Measurements from ENCODE around the gene SDHAF4.
"Not testable (repeated sequence)": the region's sequence is repeated elsewhere in the genome, so short reads cannot be mapped to it uniquely, and the experiment has no call there.

SDHAF4 gene

GRCh38 chr6:70593118-70593486 is 26.4 kb downstream of the SDHAF4 start:
- no peak for DNase-seq

- no peak for DNase-seq
Observed at GRCh38 chr6:70599187-70599586, 32.5 kb downstream of the SDHAF4 start.

- DNase-seq: no peak
Observed at GRCh38 chr6:70601014-70601413, 34.3 kb downstream of the SDHAF4 start.

- DNase-seq: no peak
Observed at GRCh38 chr6:70604254-70604653, 37.5 kb downstream of the SDHAF4 start.

- not testable (repeated sequence) for DNase-seq
Observed at GRCh38 chr6:70607371-70607770, 40.6 kb downstream of the SDHAF4 start.

GRCh38 chr6:70609181-70609580 is 42.5 kb downstream of the SDHAF4 start:
- not testable (repeated sequence) for DNase-seq

- DNase-seq: no peak
Observed at GRCh38 chr6:70616728-70617260, 50.1 kb downstream of the SDHAF4 start.

- DNase-seq: no peak
Observed at GRCh38 chr6:70620746-70621145, 54.0 kb downstream of the SDHAF4 start.

- DNase-seq: no peak
Observed at GRCh38 chr6:70622461-70622860, 55.7 kb downstream of the SDHAF4 start.

GRCh38 chr6:70625436-70625835 is 58.7 kb downstream of the SDHAF4 start:
- DNase-seq: no peak

- no peak for DNase-seq
Observed at GRCh38 chr6:70627500-70628254, 60.9 kb downstream of the SDHAF4 start.

- DNase-seq: no peak
Observed at GRCh38 chr6:70629929-70630328, 63.2 kb downstream of the SDHAF4 start.

GRCh38 chr6:70633870-70634269 is 67.1 kb downstream of the SDHAF4 start:
- no peak for DNase-seq

GRCh38 chr6:70636596-70636995 is 69.9 kb downstream of the SDHAF4 start:
- no peak for DNase-seq

GRCh38 chr6:70638468-70638867 is 71.7 kb downstream of the SDHAF4 start:
- no peak for DNase-seq
